Right kidney (tissue), 9 donors: ENCODE data around the gene C5orf34.
"Not testable (repeated sequence)": the region's sequence is repeated elsewhere in the genome, so short reads cannot be mapped to it uniquely, and the experiment has no call there.

ENCODE experiments used
- DNase-seq: peaks from one replicate; pipeline ENCODE4 v3.0.0-alpha.2; 2016
- long read RNA-seq, 8 donors: transcript quantifications; one replicate each; lab custom pipeline, GENCODE V29; 2026

Gene C5orf34, protein sequence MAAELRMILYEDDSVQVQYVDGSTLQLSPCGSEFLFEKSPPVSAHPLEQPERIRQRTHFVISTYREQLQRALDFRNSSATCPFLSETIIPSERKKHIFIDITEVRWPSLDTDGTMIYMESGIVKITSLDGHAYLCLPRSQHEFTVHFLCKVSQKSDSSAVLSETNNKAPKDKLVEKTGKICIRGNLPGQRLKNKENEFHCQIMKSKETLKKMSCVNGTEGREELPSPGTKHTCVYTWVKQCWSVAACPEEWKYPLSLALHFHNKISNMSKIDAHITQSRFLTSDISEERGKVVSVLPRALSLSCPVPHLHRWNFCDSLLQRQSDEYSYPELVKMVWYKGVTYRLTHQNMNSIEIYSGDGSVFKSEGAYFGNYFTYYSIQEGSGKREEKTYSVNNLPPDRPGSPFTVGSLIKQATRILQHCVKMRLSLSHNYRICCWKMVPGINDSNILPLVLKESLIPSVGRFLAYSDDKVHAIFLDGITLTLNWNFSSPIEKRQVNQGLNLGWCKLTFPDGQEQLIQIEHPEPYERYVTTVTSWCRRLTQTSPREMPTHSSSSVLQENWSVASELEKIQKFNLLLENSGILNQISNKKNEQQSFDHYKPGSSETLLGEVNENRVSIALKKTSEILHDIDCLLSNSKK
- long read RNA-seq, donor 1, partial matches to known transcripts, result 0 of 2 reads
- long read RNA-seq, donor 1, other reads (novel, unspliced or antisense), result 0 of 2 reads
- long read RNA-seq, donor 2, result 0 reads
- long read RNA-seq, donor 3, result 0 reads
- long read RNA-seq, donor 4, partial matches to known transcripts, result 0 of 2 reads
- long read RNA-seq, donor 4, other reads (novel, unspliced or antisense), result 0 of 2 reads
- long read RNA-seq, donor 5, partial matches to known transcripts, result 0 of 2 reads
- long read RNA-seq, donor 5, other reads (novel, unspliced or antisense), result 0 of 2 reads
- long read RNA-seq, donor 6, result 0 reads
- long read RNA-seq, donor 7, result 0 reads
- long read RNA-seq, donor 8, partial matches to known transcripts, result 0 of 1 reads
- long read RNA-seq, donor 8, other reads (novel, unspliced or antisense), result 0 of 1 reads

GRCh38 chr5:43514816-43515677, at the start of gene C5orf34:
TSS of gene C5orf34 (minus strand) at chr5:43515148. CDS start at chr5:43509339, 5,809 bp downstream.
- peak; percentile 89 for DNase-seq

- no peak for DNase-seq
Observed at GRCh38 chr5:43564289-43564850, 49.4 kb upstream of the C5orf34 start.

DNA sequence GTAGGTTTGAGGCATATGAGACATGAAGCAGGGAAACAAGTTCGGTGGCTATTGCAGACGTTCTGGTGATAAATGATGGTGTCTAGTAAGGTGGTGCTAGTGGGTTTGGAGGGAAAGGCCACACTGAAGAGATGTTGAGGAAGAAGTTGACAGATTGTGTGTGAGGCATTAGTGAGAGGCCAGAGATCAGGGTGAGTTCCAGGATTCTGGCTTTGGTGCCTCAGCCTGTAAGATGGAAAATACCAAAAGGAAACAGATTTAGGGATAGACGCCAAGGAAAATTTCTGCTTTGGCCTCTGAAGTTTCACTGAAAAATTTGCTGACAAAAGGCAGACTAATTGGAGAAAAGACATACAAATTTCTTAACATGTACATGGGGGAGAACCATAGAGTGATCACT, 48.4 kb upstream of the C5orf34 start:
- DNase-seq, result no peak

- no peak for DNase-seq
Observed at GRCh38 chr5:43561356-43561755, 46.4 kb upstream of the C5orf34 start.

GRCh38 chr5:43560128-43560527, 45.2 kb upstream of the C5orf34 start:
- no peak for DNase-seq

DNA sequence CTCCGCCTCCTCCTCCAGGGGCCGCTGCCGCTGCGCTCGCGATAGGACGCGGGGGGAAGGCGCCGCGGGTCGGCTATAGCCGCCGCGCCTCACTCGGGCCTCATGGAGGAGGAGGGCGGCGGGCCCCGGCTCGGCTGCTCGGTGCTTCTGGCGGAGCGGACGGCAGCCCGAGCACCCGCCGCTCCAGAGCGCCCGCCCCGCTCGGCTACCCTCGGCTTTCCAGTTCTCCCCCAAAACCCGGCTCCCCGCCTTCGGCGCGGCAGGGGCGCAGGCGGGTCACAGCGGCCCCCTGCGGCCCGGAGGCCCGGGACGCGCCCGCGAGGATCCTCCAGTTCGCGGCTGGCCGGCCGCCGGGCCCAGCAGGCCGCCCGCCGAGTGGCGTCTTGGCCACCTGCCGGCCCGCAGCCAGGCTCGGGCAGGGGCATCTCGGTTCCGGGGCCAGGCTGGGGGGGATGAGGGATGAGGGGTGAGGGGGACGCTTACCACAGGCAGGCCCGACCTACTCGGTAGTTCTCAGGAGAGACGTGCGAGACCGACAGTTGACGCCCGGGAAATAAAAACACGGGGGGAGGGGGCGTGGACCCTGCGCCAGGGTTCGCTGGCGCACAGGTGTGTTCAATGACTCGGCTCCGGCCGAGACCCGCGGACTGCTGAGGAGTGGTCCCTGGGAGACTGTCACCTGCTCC, 42.1 kb upstream of the C5orf34 start, which contains the start of gene PAIP1:
PAIP1 (minus strand) TSS at position 221 of the 686 bp plus-strand sequence. CDS start 231 bp downstream, outside the sequence.
- peak; percentile 97 for DNase-seq

- DNase-seq, result not testable (repeated sequence)
Observed at GRCh38 chr5:43556607-43556856, 41.6 kb upstream of the C5orf34 start.

DNA sequence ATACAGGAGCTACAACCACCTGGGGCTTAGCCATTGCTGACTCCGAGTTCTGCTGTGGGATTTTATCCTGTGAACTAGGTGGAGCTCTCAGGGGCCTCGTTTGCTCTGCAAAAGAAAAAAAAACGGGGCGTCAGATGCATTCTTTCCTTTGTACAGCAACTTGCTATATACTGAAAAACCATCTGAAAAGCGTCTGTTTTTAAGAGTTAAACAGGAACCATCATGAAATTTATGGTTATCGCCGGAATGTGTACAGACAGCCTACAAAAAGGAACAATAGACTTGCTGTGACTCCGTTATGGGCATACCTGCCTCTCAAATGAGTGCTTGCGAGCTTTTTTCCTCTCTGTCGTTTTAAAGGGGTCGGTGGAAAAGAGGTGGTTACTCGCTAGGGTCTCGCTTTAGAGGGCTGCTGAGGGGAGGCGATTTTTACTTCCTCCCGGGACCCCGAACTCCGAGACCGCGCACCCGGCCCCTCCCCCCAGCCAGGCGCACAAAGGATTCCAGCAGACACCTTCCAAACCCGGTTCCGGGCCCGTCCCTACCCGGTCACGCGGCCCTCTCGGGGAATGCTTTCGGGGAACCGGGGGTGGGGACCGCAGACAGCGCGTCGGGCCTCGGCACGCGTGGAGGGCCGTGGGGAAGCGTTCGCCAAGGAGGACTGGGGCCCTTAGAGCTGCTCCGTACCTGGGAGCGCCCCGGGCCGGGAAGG, 41.1 kb upstream of the C5orf34 start:
- DNase-seq, result peak; percentile 90

DNA sequence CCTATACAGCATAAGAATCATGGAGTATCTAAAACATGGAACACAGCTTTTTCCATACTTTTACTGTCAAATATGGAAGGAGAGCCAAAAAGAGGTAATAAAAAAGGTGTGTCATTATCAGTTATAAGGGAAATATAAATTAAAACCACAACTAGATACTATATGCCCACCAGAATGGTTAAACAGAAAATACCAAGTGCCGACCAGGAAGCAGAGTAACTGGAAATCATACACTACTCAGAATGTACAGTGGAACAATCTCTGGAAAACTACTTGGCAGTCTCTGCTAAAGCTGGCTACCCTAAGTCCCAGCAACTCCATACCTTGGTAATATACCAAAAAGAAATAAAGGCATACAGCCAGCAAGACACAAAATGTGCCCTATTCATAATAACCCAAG, 39.5 kb upstream of the C5orf34 start:
- no peak for DNase-seq

DNA sequence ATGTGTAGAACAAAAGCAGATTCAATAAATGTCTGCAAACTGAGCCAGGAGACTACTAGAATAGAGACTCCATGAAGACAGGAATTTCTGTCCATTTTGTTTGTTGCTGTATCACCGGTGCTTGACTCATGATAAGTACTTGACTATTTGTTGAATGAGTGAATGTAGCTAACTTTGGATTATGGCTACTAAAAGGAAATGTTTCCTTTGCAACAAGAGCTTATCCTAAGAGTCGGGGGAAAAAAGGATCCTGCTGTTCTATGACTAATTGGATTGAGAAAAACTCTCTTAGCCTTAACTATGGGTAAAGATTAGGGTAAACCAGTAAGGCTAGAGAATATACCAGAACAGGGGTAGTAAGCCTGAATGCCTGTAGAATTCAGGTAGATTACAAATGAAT, 38.4 kb upstream of the C5orf34 start:
- DNase-seq, result no peak

DNA sequence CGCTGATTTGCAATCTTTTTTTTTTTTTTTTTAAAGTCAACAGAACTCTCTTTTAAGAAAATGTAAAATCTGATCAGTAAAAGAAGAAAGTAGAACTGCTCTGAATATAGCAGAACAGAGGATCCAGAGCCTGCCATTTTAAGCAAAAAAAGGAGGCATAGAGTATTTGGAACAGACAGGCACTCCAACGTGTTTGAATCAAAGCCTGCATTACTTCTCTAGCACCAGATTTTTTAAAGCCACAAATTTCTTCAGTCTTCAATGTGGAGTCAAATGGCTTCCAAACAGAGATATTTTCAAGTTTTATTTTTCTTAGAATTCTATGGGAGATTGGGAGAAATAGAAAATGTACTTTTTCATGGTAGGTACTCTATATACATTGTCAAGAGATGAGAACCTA, 36.8 kb upstream of the C5orf34 start:
- no peak for DNase-seq

- DNase-seq, result not testable (repeated sequence)
Observed at GRCh38 chr5:43549272-43549671, 34.3 kb upstream of the C5orf34 start.

DNA sequence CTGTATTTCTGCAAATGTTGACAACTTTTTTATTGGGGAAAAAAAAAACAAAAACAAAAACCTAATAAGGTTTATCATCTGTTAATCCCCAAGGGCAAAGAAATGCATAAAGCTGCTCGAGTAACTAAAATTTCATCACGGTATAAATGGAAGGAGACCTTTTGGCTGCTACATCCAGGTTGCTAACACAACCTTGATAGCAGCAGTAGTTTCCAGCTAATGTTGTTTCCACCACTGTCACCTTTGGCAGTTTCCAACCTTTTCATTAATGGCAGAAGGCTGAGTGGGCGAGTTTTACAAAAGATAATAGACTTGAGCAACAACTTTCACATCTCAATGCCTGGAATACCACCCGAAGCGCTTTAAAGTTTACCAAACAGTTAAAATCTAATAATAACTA, 33.4 kb upstream of the C5orf34 start:
- no peak for DNase-seq

DNA sequence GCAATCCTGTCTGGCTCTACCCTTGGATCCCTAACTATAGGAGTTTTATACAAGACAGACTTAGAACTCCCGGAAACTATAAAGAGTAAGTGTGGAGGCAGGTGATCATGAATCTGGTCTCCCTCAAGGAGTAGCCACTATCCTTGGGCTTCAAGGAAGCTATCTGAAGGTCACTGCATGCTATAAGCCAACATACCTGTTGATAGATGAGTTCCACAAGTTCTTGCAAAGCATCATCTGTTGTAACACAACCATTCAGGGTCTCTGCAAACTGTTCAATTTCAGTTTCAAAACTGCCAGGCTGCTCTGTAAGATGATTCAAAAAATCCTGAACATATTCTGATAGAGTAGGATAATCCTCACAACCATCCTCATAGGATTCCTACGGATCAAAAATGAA, 32.6 kb upstream of the C5orf34 start:
- DNase-seq, result no peak

- no peak for DNase-seq
Observed at GRCh38 chr5:43543434-43543833, 28.5 kb upstream of the C5orf34 start.

GRCh38 chr5:43540746-43541145, 25.8 kb upstream of the C5orf34 start:
- no peak for DNase-seq

DNA sequence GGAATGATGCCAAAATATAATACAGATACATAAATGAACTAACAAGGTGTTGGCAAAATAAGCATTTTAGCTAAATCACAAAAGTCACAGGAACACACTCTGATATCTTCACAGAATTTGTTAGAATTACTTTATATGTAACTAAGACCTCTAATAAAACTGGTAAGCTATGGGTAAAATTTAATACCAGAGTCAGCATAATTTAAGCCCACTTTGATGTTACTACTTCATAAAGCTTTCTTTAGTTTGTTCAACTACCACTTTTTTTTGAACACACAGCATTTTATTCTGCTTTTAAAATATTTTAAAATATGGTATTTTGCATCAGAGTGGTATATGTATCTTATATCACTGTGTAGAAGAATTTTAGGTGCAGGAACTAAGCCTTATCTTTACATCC, 22.0 kb upstream of the C5orf34 start:
- no peak for DNase-seq

DNA sequence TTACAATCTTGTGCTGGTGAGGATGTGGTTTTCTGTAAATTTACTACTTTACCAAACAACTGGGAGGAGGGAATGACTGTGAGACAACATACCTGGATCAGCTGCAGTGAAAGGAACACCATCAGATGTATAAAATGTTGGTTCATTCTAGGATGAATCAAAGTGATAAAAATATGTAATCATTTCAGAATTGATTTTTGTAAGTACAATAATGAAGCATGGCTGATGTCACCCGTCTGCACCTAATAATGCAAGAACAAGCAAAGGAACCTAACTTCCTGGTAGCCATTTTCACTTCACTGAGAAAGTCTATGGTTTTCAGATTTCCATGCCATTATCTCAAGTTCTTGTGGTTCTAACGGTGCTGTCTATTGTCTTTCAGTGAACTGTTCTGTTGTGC, 18.7 kb upstream of the C5orf34 start:
- DNase-seq, result no peak

DNA sequence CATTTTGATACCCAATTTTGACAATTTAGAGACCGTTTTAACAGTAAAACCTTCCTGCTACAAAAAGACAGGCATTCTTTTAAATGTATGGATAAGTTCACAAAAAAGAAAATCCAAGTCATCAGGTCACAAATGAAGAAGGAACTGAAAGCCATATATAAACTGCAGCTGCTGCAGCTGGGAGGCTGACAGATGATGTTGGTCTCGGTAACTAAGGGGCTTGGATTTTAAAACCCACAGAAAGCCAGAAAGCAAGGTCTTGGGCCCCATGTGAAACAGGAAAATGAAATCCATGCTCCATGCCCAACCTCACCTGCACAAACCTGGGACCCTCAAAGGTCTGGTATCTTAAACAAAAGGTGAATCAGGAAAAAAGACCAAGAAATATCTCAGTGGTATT, 15.7 kb upstream of the C5orf34 start:
- DNase-seq, result no peak

DNA sequence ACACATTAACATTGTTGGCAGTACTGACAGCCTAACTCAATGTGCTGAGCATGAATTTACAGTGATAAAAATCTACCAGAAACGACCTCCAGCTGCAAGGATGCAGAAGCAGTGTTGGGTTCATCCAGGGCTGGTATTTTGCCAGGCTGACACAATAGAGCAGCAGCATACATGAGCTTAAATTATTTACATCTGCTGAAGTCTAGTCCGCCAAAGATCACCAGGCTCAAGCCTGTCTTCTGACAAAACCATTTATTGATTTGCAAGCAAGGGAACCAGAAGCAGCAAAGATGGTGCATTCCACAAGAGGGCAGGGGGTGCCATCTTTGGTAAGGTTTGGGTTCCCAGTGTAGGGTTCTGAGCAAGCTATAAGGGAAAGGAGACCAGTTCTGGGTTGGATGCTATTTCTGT, 8.7 kb upstream of the C5orf34 start:
- no peak for DNase-seq

- no peak for DNase-seq
Observed at GRCh38 chr5:43520615-43521014, 5.7 kb upstream of the C5orf34 start.
